NCI-H1105 treated with DMSO at 0.1 percent for 48 hours (cell line): Measurements from ENCODE around the gene AK8.
"Not testable (repeated sequence)": the region's sequence is repeated elsewhere in the genome, so short reads cannot be mapped to it uniquely, and the experiment has no call there.

ENCODE experiments used
- DNase-seq: peaks from one replicate; lab custom pipeline; 2025; lab: John Stamatoyannopoulos, UW

AK8 gene

GRCh38 chr9:132797861-132798659, 80.0 kb downstream of the AK8 start:
- no peak for DNase-seq

- no peak for DNase-seq
Measured at GRCh38 chr9:132795511-132796303, 82.4 kb downstream of the AK8 start.

GRCh38 chr9:132794730-132795380, 83.2 kb downstream of the AK8 start:
- DNase-seq, result no peak

- DNase-seq, result no peak
Measured at GRCh38 chr9:132793606-132794580, 84.2 kb downstream of the AK8 start.

- no peak for DNase-seq
Measured at GRCh38 chr9:132792547-132792946, 85.5 kb downstream of the AK8 start.

- no peak for DNase-seq
Measured at GRCh38 chr9:132791699-132792240, 86.3 kb downstream of the AK8 start.

GRCh38 chr9:132789719-132790118, 88.4 kb downstream of the AK8 start:
- no peak for DNase-seq

GRCh38 chr9:132788378-132788777, 89.7 kb downstream of the AK8 start:
- no peak for DNase-seq

GRCh38 chr9:132787748-132788159, 90.3 kb downstream of the AK8 start:
- DNase-seq, result no peak

GRCh38 chr9:132784286-132784830, 93.7 kb downstream of the AK8 start:
- no peak for DNase-seq

GRCh38 chr9:132783006-132783405, 95.1 kb downstream of the AK8 start:
- no peak for DNase-seq

- no peak for DNase-seq
Measured at GRCh38 chr9:132782037-132782436, 96.0 kb downstream of the AK8 start.

GRCh38 chr9:132780230-132781007, 97.7 kb downstream of the AK8 start:
- DNase-seq, result no peak

- DNase-seq, result no peak
Measured at GRCh38 chr9:132776891-132777290, 101.2 kb downstream of the AK8 start.

- DNase-seq, result no peak
Measured at GRCh38 chr9:132776268-132776667, 101.8 kb downstream of the AK8 start.

- no peak for DNase-seq
Measured at GRCh38 chr9:132775720-132776119, 102.4 kb downstream of the AK8 start.

- DNase-seq, result no peak
Measured at GRCh38 chr9:132774886-132775285, 103.2 kb downstream of the AK8 start.

- DNase-seq, result no peak
Measured at GRCh38 chr9:132773764-132774339, 104.2 kb downstream of the AK8 start.

- no peak for DNase-seq
Measured at GRCh38 chr9:132773093-132773492, 105.0 kb downstream of the AK8 start.

- DNase-seq, result not testable (repeated sequence)
Measured at GRCh38 chr9:132771752-132772151, 106.3 kb downstream of the AK8 start.
